SH-SY5Y (cell line): ENCODE results near the gene GRIK3.

Experiments used
- GATA2 ChIP-seq: IDR thresholded peaks from 2 replicates; pipeline ENCODE4 v1.6.1; 2011; ENCODE audit warnings: mild to moderate bottlenecking, low read depth, low read length
- GATA3 ChIP-seq: IDR thresholded peaks from 2 replicates; pipeline ENCODE4 v1.6.1; 2011; ENCODE audit warnings: low read depth, mild to moderate bottlenecking, low read length, moderate library complexity

GRCh38 chr1:36947384-36947783, 86.9 kb downstream of the GRIK3 start:
- TF ChIP-seq GATA2, result no peak
- TF ChIP-seq GATA3, result no peak
